HL-60 (cell line): ENCODE results near the gene NPRL2.

ENCODE experiments used
- CTCF ChIP-seq: IDR thresholded peaks from one replicate; pipeline ENCODE4 v1.5.1; 2011; ENCODE audit warnings: low read length, control low read depth, inconsistent platforms; ENCODE audit not compliant: insufficient read depth
- GABPA ChIP-seq: IDR thresholded peaks from 2 replicates; pipeline ENCODE4 v1.6.1; 2012; ENCODE audit warnings: low read depth
- POLR2AphosphoS5 ChIP-seq: IDR thresholded peaks from 2 replicates; pipeline ENCODE4 v1.6.1; 2012; ENCODE audit warnings: low read depth
- SPI1 ChIP-seq: IDR thresholded peaks from 2 replicates; pipeline ENCODE4 v1.6.1; 2012; ENCODE audit warnings: low read depth, mild to moderate bottlenecking, borderline replicate concordance
- TF ChIP-seq, protein P1 (sequence below): IDR thresholded peaks from 2 replicates; pipeline ENCODE4 v1.6.1; 2012; ENCODE audit warnings: low read depth; ENCODE audit not compliant: insufficient replicate concordance

DNA sequence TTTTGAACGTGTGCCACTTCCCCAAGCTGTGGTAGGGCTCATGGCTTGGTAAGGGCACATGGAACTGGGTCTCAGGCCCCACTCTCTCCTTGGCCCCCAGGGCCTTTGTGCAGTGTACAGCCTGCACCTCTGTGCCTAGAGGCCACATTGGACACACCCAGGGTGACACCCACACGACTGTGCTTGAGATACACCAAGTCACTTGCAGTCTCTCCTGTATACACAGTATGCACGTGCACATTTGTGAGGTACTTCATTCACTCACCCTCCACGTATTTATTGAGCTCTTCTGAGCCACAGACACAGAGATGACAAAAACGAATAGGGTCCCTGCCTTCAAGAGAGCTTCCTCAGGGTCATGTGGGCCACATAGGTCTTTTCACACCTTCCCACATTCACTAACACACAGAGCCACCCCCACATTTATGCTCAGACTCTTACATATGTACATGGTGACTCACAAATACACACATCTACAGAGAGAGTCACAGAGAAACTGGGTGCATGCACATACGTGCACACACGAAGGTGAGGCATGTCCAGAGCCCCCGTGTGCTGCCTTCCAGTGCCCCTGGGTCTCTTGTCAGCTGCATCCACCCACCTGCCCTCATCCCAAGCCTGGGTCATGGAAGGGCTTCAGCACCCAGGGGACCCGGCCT is 18.6 kb upstream of the NPRL2 start:
- no peak for TF ChIP-seq CTCF
- TF ChIP-seq, protein P1, sequence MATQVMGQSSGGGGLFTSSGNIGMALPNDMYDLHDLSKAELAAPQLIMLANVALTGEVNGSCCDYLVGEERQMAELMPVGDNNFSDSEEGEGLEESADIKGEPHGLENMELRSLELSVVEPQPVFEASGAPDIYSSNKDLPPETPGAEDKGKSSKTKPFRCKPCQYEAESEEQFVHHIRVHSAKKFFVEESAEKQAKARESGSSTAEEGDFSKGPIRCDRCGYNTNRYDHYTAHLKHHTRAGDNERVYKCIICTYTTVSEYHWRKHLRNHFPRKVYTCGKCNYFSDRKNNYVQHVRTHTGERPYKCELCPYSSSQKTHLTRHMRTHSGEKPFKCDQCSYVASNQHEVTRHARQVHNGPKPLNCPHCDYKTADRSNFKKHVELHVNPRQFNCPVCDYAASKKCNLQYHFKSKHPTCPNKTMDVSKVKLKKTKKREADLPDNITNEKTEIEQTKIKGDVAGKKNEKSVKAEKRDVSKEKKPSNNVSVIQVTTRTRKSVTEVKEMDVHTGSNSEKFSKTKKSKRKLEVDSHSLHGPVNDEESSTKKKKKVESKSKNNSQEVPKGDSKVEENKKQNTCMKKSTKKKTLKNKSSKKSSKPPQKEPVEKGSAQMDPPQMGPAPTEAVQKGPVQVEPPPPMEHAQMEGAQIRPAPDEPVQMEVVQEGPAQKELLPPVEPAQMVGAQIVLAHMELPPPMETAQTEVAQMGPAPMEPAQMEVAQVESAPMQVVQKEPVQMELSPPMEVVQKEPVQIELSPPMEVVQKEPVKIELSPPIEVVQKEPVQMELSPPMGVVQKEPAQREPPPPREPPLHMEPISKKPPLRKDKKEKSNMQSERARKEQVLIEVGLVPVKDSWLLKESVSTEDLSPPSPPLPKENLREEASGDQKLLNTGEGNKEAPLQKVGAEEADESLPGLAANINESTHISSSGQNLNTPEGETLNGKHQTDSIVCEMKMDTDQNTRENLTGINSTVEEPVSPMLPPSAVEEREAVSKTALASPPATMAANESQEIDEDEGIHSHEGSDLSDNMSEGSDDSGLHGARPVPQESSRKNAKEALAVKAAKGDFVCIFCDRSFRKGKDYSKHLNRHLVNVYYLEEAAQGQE = no peak
- TF ChIP-seq POLR2AphosphoS5 = no peak
- no peak for TF ChIP-seq SPI1
- TF ChIP-seq GABPA = no peak
